Right lobe of liver (tissue), 4 donors: ENCODE measurements around the gene GNB2.
A peak's percentile ranks its signal among the peaks of the same experiment; 100 is the strongest.

Source experiments
- POLR2A ChIP-seq: fragments of 450-650 bp; IDR thresholded peaks from one replicate; pipeline ENCODE4 v1.6.1; 2017; ENCODE audit warnings: antibody characterized with exemption, mild to moderate bottlenecking
- TF ChIP-seq, protein P1 (sequence below), 4 donors: fragments of 200-600 bp in 3 of 4; fragments of 450-650 bp in 1 of 4; IDR thresholded peaks; one replicate each; pipeline versions ENCODE4 v1.5.1 to v1.8.0; 2016 to 2022; ENCODE audit warnings: antibody characterized with exemption in 4 of 4, mild to moderate bottlenecking in 2 of 4
- donor health status: DM: no; HTN: no; CAD: no.
- donor health status: DM: no; HTN: no; CAD: no.
- donor health status: DM: no; HTN: yes; CAD: no.

- TF ChIP-seq, protein P1, sequence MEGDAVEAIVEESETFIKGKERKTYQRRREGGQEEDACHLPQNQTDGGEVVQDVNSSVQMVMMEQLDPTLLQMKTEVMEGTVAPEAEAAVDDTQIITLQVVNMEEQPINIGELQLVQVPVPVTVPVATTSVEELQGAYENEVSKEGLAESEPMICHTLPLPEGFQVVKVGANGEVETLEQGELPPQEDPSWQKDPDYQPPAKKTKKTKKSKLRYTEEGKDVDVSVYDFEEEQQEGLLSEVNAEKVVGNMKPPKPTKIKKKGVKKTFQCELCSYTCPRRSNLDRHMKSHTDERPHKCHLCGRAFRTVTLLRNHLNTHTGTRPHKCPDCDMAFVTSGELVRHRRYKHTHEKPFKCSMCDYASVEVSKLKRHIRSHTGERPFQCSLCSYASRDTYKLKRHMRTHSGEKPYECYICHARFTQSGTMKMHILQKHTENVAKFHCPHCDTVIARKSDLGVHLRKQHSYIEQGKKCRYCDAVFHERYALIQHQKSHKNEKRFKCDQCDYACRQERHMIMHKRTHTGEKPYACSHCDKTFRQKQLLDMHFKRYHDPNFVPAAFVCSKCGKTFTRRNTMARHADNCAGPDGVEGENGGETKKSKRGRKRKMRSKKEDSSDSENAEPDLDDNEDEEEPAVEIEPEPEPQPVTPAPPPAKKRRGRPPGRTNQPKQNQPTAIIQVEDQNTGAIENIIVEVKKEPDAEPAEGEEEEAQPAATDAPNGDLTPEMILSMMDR (IDR thresholded peaks at IDR 0.05) = no peak
- peak; percentile 4 for TF ChIP-seq POLR2A
Measured at GRCh38 chr7:100721505-100721812, 47.9 kb downstream of the GNB2 start.
